NCI-H69 (cell line): ENCODE results near the gene IL17RA.

Experiments
- DNase-seq: peaks from one replicate; lab custom pipeline; 2025; lab: John Stamatoyannopoulos, UW

The IL17RA gene

GRCh38 chr22:17083811-17084441 is 874 bp upstream of the IL17RA start:
- no peak for DNase-seq

- peak; percentile 60 for DNase-seq
These were observed 729 bp downstream of the IL17RA start for GRCh38 chr22:17085277-17086181.

- DNase-seq = no peak
These were observed 1.5 kb downstream of the IL17RA start for GRCh38 chr22:17086296-17086695.

GRCh38 chr22:17086788-17087497 is 2.1 kb downstream of the IL17RA start:
- no peak for DNase-seq

GRCh38 chr22:17087498-17088131 is 2.8 kb downstream of the IL17RA start:
- no peak for DNase-seq

- no peak for DNase-seq
These were observed 5.8 kb downstream of the IL17RA start for GRCh38 chr22:17090550-17090949.

GRCh38 chr22:17091851-17092250 is 7.1 kb downstream of the IL17RA start:
- no peak for DNase-seq

GRCh38 chr22:17093081-17093480 is 8.3 kb downstream of the IL17RA start:
- DNase-seq = no peak

GRCh38 chr22:17095538-17095937 is 10.7 kb downstream of the IL17RA start:
- DNase-seq = peak; percentile 18

- no peak for DNase-seq
These were observed 11.3 kb downstream of the IL17RA start for GRCh38 chr22:17096071-17096470.

GRCh38 chr22:17097062-17097461 is 12.3 kb downstream of the IL17RA start:
- DNase-seq = peak; percentile 87

GRCh38 chr22:17097701-17098100 is 12.9 kb downstream of the IL17RA start:
- no peak for DNase-seq

GRCh38 chr22:17098379-17098819 is 13.6 kb downstream of the IL17RA start:
- DNase-seq = no peak

- no peak for DNase-seq
These were observed 15.8 kb downstream of the IL17RA start for GRCh38 chr22:17100621-17101020.

- DNase-seq = no peak
These were observed 16.9 kb downstream of the IL17RA start for GRCh38 chr22:17101475-17102296.

- no peak for DNase-seq
These were observed 17.5 kb downstream of the IL17RA start for GRCh38 chr22:17102297-17102667.

GRCh38 chr22:17103351-17103750 is 18.6 kb downstream of the IL17RA start:
- DNase-seq = no peak

GRCh38 chr22:17104336-17104935 is 19.6 kb downstream of the IL17RA start:
- no peak for DNase-seq

- DNase-seq = no peak
These were observed 20.6 kb downstream of the IL17RA start for GRCh38 chr22:17105143-17106129.
